Caco-2 (cell line): ENCODE data around the gene COG8. TPM values are rescaled to one million over a fixed set of nuclear protein-coding genes. Genes with fewer than 3 reads are reported as not detected.

Experiments used
- BruUV-seq: library from RNA; stranded (reverse); fragments of 400-500 nt; replicated peaks from 2 replicates; lab custom pipeline; 2021; lab: Mats Ljungman, UMichigan
- CTCF ChIA-PET: fragments of 300-600 bp; sonication (Branson Sonifier 250); formaldehyde crosslinking; loops from one replicate; lab custom pipeline; 2022; ENCODE audit warnings: antibody characterized with exemption; lab: Charles Lee
- POLR2A ChIA-PET: fragments of 300-600 bp; sonication (Branson Sonifier 250); formaldehyde crosslinking; loops from one replicate; lab custom pipeline; 2022; ENCODE audit warnings: antibody characterized with exemption; lab: Charles Lee
- DNase-seq, 2 experiments: peaks; one replicate each; pipeline versions ENCODE4 v3.0.0 to v3.0.0-alpha.2; 2020 to 2022
- H3K27me3 ChIP-seq: replicated peaks from 2 replicates; pipeline ENCODE4 v1.6.0; 2011; ENCODE audit warnings: low read length; ENCODE audit not compliant: control insufficient read depth, insufficient read depth
- H3K36me3 ChIP-seq: 2 replicates; pipeline ENCODE4 v1.5.1; 2011; ENCODE audit warnings: low read length; ENCODE audit not compliant: control insufficient read depth, insufficient read depth
- H3K4me1 ChIP-seq: fragments of 250-450 bp; sonication (Bioruptor Pico); 2 replicates; pipeline ENCODE4 v1.5.1; 2020; ENCODE audit warnings: mild to moderate bottlenecking
- H3K4me3 ChIP-seq: 2 replicates; pipeline ENCODE4 v1.5.1; 2011; ENCODE audit warnings: low read depth, mild to moderate bottlenecking, control low read depth, low read length
- H3K9me3 ChIP-seq: fragments of 250-450 bp; sonication (Bioruptor Pico); 2 replicates; pipeline ENCODE4 v1.5.1; 2020; ENCODE audit warnings: mild to moderate bottlenecking, moderate library complexity
- H3K27ac Mint-ChIP-seq: one replicate; pipeline ENCODE4 v1.8.0; 2022; ENCODE audit warnings: mixed read lengths; ENCODE audit not compliant: unreplicated experiment
- H3K27me3 Mint-ChIP-seq: one replicate; pipeline ENCODE4 v1.8.0; 2022; ENCODE audit warnings: mixed read lengths; ENCODE audit not compliant: insufficient read depth, unreplicated experiment
- H3K36me3 Mint-ChIP-seq: one replicate; pipeline ENCODE4 v1.8.0; 2022; ENCODE audit warnings: mild to moderate bottlenecking, mixed read lengths; ENCODE audit not compliant: insufficient read depth, unreplicated experiment
- H3K4me1 Mint-ChIP-seq: one replicate; pipeline ENCODE4 v1.8.0; 2022; ENCODE audit warnings: low read depth, mixed read lengths; ENCODE audit not compliant: unreplicated experiment
- H3K4me3 Mint-ChIP-seq: one replicate; pipeline ENCODE4 v1.8.0; 2022; ENCODE audit warnings: mild to moderate bottlenecking, moderate library complexity, mixed read lengths; ENCODE audit not compliant: unreplicated experiment
- H3K9me3 Mint-ChIP-seq: one replicate; pipeline ENCODE4 v1.8.0; 2022; ENCODE audit warnings: mixed read lengths; ENCODE audit not compliant: unreplicated experiment
- intact Hi-C: fragments of 100-400 bp; cut with micrococcal nuclease; formaldehyde crosslinking; loops from one replicate; pipeline ENCODE4 v1.10.0; 2022; ENCODE audit not compliant: unreplicated experiment
- total RNA-seq: library from RNA; stranded (reverse); gene quantifications from 2 replicates; pipeline ENCODE4 v1.2.3, GENCODE V29; 2022
- TF ChIP-seq, protein P1 (sequence below), 2 experiments: fragments of 200-600 bp in 1 of 2; IDR thresholded peaks; 1 replicate in 1 of 2; 2 replicates in 1 of 2; pipeline versions ENCODE4 v1.5.1 to v1.8.0; 2011 to 2022; ENCODE audit warnings: antibody characterized with exemption in 1 of 2, control low read depth in 1 of 2, inconsistent platforms in 1 of 2, low read depth in 1 of 2, low read length in 1 of 2, mild to moderate bottlenecking in 1 of 2, moderate library complexity in 1 of 2; ENCODE audit not compliant: insufficient read depth in 1 of 2, severe bottlenecking in 1 of 2, unreplicated experiment in 1 of 2

COG8 gene
- total RNA-seq, 1 experiment from 2014 or later: 57.4 TPM

DNA sequence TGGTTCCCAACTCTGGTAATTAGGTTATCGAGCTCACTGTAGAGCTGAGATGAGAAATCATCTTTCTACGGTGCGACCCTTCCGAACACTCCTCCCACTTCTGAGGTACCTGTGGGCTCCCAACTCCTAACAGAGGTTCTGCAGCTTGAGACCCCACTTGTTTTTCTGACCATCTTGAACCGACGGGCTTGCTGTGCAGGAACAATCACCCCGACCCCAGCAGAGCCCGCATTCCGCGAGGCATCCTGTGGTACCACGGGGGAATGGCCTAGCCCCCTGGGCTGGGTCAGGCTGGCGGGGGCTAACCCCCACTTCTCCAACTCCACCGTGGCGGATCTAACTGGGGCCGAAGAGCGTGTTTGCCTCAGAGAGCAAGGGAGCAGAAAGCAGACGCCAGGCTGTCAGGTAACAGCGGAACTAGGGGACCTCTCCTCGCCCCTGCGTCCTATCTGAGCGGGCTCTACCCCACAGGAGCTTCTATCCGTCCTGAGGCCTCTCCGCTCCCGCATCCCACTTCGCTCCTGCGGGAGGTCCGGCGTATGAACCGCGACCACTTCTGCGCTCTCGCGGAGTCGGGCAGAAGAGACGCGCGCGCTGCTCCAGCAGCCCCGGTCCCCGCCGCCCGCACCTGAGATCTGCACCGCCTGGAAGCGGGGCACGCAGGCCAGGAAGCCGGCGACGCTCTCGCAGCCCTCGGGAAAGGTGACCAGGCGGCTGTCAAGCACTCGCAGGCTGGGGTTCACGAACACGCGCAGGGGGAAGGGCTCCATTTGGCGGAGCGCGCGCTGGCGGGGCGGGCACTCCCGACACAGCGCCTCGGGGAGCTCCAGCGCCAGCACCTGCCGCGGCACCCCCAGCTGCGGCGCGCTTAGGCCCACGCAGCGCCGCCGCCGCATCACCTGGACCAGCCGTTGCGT lies 9.7 kb downstream of the COG8 start:
- peak overlapping the region; percentile 87 for H3K4me3 Mint-ChIP-seq
- peak overlapping the region; percentile 80 for H3K27ac Mint-ChIP-seq
- POLR2A ChIA-PET: interaction anchor here (0.6 kb wide), 1 partner anchor 378 kb away, joined by 3 read pairs; no protein-coding TSS in a partner anchor
- TF ChIP-seq, protein P1, sequence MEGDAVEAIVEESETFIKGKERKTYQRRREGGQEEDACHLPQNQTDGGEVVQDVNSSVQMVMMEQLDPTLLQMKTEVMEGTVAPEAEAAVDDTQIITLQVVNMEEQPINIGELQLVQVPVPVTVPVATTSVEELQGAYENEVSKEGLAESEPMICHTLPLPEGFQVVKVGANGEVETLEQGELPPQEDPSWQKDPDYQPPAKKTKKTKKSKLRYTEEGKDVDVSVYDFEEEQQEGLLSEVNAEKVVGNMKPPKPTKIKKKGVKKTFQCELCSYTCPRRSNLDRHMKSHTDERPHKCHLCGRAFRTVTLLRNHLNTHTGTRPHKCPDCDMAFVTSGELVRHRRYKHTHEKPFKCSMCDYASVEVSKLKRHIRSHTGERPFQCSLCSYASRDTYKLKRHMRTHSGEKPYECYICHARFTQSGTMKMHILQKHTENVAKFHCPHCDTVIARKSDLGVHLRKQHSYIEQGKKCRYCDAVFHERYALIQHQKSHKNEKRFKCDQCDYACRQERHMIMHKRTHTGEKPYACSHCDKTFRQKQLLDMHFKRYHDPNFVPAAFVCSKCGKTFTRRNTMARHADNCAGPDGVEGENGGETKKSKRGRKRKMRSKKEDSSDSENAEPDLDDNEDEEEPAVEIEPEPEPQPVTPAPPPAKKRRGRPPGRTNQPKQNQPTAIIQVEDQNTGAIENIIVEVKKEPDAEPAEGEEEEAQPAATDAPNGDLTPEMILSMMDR (IDR thresholded peaks at IDR 0.05; ENCODE audit: insufficient read depth in 1 of 2, low read depth in 1 of 2, low read length in 1 of 2, severe bottlenecking in 1 of 2, unreplicated experiment in 1 of 2): no peak
- peak overlapping the region; percentile 98 for H3K4me3 ChIP-seq
- H3K9me3 Mint-ChIP-seq: no peaks in the 10 kb centered on the region
- DNase-seq: peak; percentile 55 to 69
- H3K4me1 ChIP-seq: peaks cover 29% of the 10 kb centered on the region
- H3K36me3 ChIP-seq: peaks cover 6% of the 10 kb centered on the region
- H3K27me3 Mint-ChIP-seq: no peaks in the 10 kb centered on the region
- peaks cover 96% of the 10 kb centered on the region for H3K36me3 Mint-ChIP-seq
- no peaks in the 10 kb centered on the region for H3K27me3 ChIP-seq
- H3K9me3 ChIP-seq: no peaks in the 10 kb centered on the region
- intact Hi-C loops: loop anchor here (1.0 to 10.0 kb wide), 3 partner anchors 10 to 235 kb away; partner anchors contain the start of genes COG8, NFAT5 and NIP7
- peaks cover 30% of the 10 kb centered on the region for H3K4me1 Mint-ChIP-seq
- CTCF ChIA-PET: no interaction called here
- BruUV-seq: no TSS peak

DNA sequence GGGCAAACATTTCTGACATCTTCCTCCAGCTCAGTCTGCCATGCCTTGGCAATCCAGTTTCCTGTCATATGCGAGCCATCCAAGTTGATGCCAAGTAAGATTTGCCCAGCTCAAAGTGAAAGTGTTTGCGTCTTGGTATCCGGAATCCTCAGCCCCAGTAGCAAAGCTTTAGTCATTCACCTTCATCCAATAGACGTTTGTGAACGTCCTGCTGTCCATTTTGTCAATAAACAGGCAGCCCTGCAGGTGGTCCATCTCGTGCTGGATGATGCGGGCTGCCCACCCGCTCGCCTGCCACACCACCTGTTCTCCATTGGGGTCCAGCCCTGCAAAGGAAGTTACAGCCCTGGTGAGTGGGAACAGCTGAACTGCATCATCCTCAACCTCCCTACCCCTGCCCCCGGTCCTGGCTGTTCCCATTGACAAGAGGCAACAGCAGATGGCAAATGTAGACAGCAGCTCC lies 10.5 kb downstream of the COG8 start:
- CTCF ChIA-PET: no interaction called here
- peak overlapping the region; percentile 80 for H3K27ac Mint-ChIP-seq
- H3K36me3 ChIP-seq: peaks cover 10% of the 10 kb centered on the region
- peaks cover 31% of the 10 kb centered on the region for H3K4me1 Mint-ChIP-seq
- peaks cover 29% of the 10 kb centered on the region for H3K4me1 ChIP-seq
- BruUV-seq: no TSS peak
- peak overlapping the region; percentile 98 for H3K4me3 ChIP-seq
- no peaks in the 10 kb centered on the region for H3K27me3 ChIP-seq
- no peaks in the 10 kb centered on the region for H3K9me3 ChIP-seq
- H3K4me3 Mint-ChIP-seq: peak overlapping the region; percentile 87
- H3K36me3 Mint-ChIP-seq: peaks cover 97% of the 10 kb centered on the region
- POLR2A ChIA-PET: no interaction called here
- H3K9me3 Mint-ChIP-seq: no peaks in the 10 kb centered on the region
- H3K27me3 Mint-ChIP-seq: no peaks in the 10 kb centered on the region
- DNase-seq: peak in 1 of 2 experiments; percentile 12
- TF ChIP-seq, protein P1 (IDR thresholded peaks at IDR 0.05; ENCODE audit: insufficient read depth in 1 of 2, low read depth in 1 of 2, low read length in 1 of 2, severe bottlenecking in 1 of 2, unreplicated experiment in 1 of 2): no peak
- intact Hi-C loops: no loop called here

DNA sequence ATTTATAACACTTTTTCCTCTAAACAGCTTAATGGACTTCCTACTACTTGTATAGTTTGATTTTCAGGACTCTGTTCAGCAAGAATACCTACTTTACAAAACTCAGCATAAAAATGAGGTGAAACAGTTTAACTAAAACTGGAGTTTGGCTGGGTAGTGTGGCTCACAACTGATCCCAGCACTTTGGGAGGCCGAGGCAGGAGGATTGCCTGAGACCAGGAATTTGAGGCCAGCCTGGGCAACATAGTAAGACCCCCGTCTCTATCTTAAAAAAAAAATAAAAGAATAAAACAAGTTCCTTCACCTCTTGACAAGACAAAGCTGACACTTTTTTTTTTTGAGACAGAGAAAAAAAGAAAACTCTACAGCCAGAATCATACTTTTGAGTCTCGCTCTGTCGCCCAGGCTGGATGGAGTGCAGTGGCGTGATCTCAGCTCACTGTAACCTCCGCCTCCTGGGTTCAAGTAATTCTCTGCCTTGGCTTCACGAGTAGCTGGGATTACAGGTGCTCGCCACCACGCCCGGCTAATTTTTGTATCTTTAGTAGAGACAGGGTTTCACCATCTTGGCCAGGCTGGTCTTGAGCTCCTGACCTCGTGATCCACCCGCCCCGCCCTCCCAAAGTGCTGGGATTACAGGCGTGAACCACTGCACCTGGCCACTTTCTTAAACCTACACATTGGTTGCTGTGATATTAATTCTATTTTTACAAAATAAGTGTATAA lies 11.6 kb downstream of the COG8 start:
- CTCF ChIA-PET: interaction anchor here (0.9 kb wide), 1 partner anchor 16 kb away, joined by 3 read pairs; no protein-coding TSS in a partner anchor
- Mint-ChIP-seq H3K36me3 (peaks cover 97% of the 10 kb centered on the region), H3K27ac (peak overlapping the region; percentile 63), H3K4me3 (peak overlapping the region; percentile 87), H3K27me3 (no peaks in the 10 kb centered on the region), H3K4me1 (peaks cover 31% of the 10 kb centered on the region), H3K9me3 (no peaks in the 10 kb centered on the region)
- POLR2A ChIA-PET: interaction anchor here (0.7 to 0.8 kb wide), 3 partner anchors 13 to 195 kb away, joined by 3 to 5 read pairs (median 3); no protein-coding TSS in a partner anchor
- H3K4me1 ChIP-seq: peaks cover 29% of the 10 kb centered on the region
- no peaks in the 10 kb centered on the region for H3K27me3 ChIP-seq
- H3K9me3 ChIP-seq: no peaks in the 10 kb centered on the region
- no peak for DNase-seq
- BruUV-seq: no TSS peak
- no peak overlapping the region for H3K4me3 ChIP-seq
- intact Hi-C loops: no loop called here
- TF ChIP-seq, protein P1 (IDR thresholded peaks at IDR 0.05; ENCODE audit: insufficient read depth in 1 of 2, low read depth in 1 of 2, low read length in 1 of 2, severe bottlenecking in 1 of 2, unreplicated experiment in 1 of 2): no peak
- H3K36me3 ChIP-seq: peaks cover 16% of the 10 kb centered on the region
